ENCODE measurements around the gene LAX1. TPM values are rescaled to one million over a fixed set of nuclear protein-coding genes. Genes with fewer than 3 reads are reported as not detected.
A peak's percentile ranks its signal among the peaks of the same experiment; 100 is the strongest.
"Not testable (repeated sequence)": the region's sequence is repeated elsewhere in the genome, so short reads cannot be mapped to it uniquely, and the experiment has no call there.

Gene LAX1
- total and polyA plus RNA-seq, 10 of the 15 experiments (the other 5 are each of a cell fraction or from before 2014, with no cell fraction given) = 2.1 to 15.0 (median 9.0) TPM

DNA sequence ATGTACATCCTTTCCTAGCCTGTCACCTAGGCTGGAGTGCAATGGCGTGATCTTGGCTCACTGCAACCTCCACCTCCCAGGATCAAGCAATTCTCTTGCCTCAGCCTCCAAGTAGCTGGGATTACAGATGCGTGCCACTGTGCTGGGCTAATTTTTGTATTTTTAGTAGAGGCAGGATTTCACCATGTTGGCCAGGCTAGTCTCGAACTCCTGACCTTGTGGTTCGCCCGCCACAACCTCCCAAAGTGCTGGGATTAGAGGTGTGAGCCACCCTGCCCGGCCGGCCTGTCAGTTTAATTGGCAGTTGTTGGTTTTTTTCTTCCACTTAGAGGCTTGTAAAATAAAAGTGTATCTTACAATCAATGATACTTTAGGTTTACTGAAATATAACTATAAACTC lies 28.6 kb downstream of the LAX1 start:
- WGBS (ENCODE audit: insufficient coverage, insufficient replicate concordance, low lambda C conversion rate, missing lambda C conversion rate) = 76% methylated on average over 7 of the region's 7 CpGs
- ChIA-PET CTCF (interaction anchor here (0.6 to 1.0 kb wide), 2 partner anchors 91 to 372 kb away, joined by 3 read pairs; no protein-coding TSS in a partner anchor), SMC1A (ENCODE audit: uncharacterized antibody, unreplicated experiment) (interaction anchor here (1.1 to 1.7 kb wide), 3 partner anchors 14 to 32 kb away, joined by 3 to 4 read pairs (median 3); partner anchors contain the start of gene LAX1), POLR2A (interaction anchor here (1.2 kb wide), 1 partner anchor 38 kb away, joined by 3 read pairs; no protein-coding TSS in a partner anchor), RAD21 (ENCODE audit: unreplicated experiment) (interaction anchor here (1.6 kb wide), 1 partner anchor 29 kb away, joined by 4 read pairs; the partner anchor contains the start of gene LAX1)
- H4K20me1 ChIP-seq (ENCODE audit: control insufficient read depth, insufficient read depth); H2AFZ ChIP-seq (ENCODE audit: control insufficient read depth, low read depth, low read length); H3K4me3 ChIP-seq; H3K27me3 ChIP-seq (replicated peaks in 1 of 2; ENCODE audit: control insufficient read depth in 2 of 2, insufficient read depth in 2 of 2, low read length in 1 of 2); in situ Hi-C loops (cut with MboI); BruUV-seq (replicated peaks); H3K27ac ChIP-seq (ENCODE audit: control insufficient read depth, insufficient read depth); H3K9me3 ChIP-seq (replicated peaks; ENCODE audit: control insufficient read depth, insufficient read depth, low read length); FAIRE-seq; H3K4me1 ChIP-seq (ENCODE audit: control insufficient read depth, insufficient read depth, low read length); DNase-seq (ENCODE audit: low read depth, low spot score); H3K9ac ChIP-seq (ENCODE audit: control insufficient read depth, insufficient read depth, low read length); intact Hi-C loops (cut with micrococcal nuclease; ENCODE audit: unreplicated experiment); H3K4me2 ChIP-seq (ENCODE audit: control insufficient read depth, insufficient read depth); ATAC-seq: not testable (repeated sequence)
- Histone ChIP-seq H3K36me3 (ENCODE audit: control insufficient read depth in 2 of 2, insufficient read depth in 2 of 2, low read length in 1 of 2) (peaks cover 0 to 10% of the 10 kb centered on the region in 2 experiments; a peak in 2 of 4 replicates), H3K79me2 (ENCODE audit: control insufficient read depth, insufficient read depth, low read length) (peaks cover 30% of the 10 kb centered on the region)

DNA sequence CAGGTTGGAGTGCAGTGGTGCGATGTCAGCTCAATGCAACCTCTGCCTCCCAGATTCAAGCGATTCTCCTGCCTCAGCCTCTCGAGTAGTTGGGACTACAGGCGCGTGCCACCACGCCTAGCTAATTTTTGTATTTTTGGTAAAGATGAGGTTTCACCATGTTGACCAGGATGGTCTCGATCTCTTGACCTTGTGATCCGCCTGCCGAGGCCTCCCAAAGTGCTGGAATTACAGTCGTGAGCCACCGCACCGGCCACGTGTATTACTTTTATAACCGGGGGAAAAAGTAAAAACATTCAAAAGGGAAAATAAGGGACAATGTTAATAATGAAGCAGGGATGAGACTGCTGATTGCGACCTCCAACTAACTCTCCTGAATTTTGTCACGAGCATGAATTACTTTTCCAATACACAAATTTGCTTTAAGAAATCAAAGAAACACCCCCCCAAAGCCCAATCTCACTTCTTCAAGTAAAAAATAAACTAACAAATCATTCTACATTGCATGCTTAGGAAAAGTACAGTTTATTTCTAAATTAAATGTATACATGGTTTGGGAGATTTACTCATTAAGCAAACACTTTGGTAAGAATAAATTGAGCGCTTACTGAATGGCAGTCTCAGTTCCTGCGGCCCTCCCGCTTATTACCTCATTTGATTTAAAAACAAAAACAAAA lies 29.9 kb downstream of the LAX1 start:
- ATAC-seq (no peak), FAIRE-seq (no peak), DNase-seq (ENCODE audit: low read depth, low spot score) (no peak)
- in situ Hi-C loops (cut with MboI) (no loop called here), intact Hi-C loops (cut with micrococcal nuclease; ENCODE audit: unreplicated experiment) (no loop called here)
- H3K4me2 ChIP-seq (ENCODE audit: control insufficient read depth, insufficient read depth) = peak overlapping the region; percentile 31; the same call in 1 of the 2 replicates
- ChIA-PET SMC1A (ENCODE audit: uncharacterized antibody, unreplicated experiment) (interaction anchor here (0.6 to 1.7 kb wide), 4 partner anchors 12 to 44 kb away, joined by 3 to 4 read pairs (median 3); partner anchors contain the start of gene LAX1), RAD21 (ENCODE audit: unreplicated experiment) (interaction anchor here (1.6 kb wide), 1 partner anchor 30 kb away, joined by 4 read pairs; the partner anchor contains the start of gene LAX1), POLR2A (interaction anchor here (0.5 to 0.7 kb wide), 2 partner anchors 23 to 878 kb away, joined by 3 to 4 read pairs; no protein-coding TSS in a partner anchor), CTCF (no interaction called here)
- no peaks in the 10 kb centered on the region for H4K20me1 ChIP-seq (ENCODE audit: control insufficient read depth, insufficient read depth)
- H2AFZ ChIP-seq (ENCODE audit: control insufficient read depth, low read depth, low read length) = peak overlapping the region; percentile 83
- peaks cover 4% of the 10 kb centered on the region; the same call in 1 of the 2 replicates for H3K4me1 ChIP-seq (ENCODE audit: control insufficient read depth, insufficient read depth, low read length)
- H3K27me3 ChIP-seq (replicated peaks in 1 of 2; ENCODE audit: control insufficient read depth in 2 of 2, insufficient read depth in 2 of 2, low read length in 1 of 2) = no peaks in the 10 kb centered on the region
- H3K9me3 ChIP-seq (replicated peaks; ENCODE audit: control insufficient read depth, insufficient read depth, low read length) = no peaks in the 10 kb centered on the region; the same call in 2 of the 3 replicates
- BruUV-seq (replicated peaks) = no TSS peak
- no peak overlapping the region for H3K27ac ChIP-seq (ENCODE audit: control insufficient read depth, insufficient read depth)
- WGBS (ENCODE audit: insufficient coverage, insufficient replicate concordance, low lambda C conversion rate, missing lambda C conversion rate) = 75% methylated on average over 18 of the region's 19 CpGs
- peaks cover 0 to 20% of the 10 kb centered on the region in 2 experiments; a peak in 2 of 4 replicates for H3K36me3 ChIP-seq (ENCODE audit: control insufficient read depth in 2 of 2, insufficient read depth in 2 of 2, low read length in 1 of 2)
- H3K79me2 ChIP-seq (ENCODE audit: control insufficient read depth, insufficient read depth, low read length) = peaks cover 44% of the 10 kb centered on the region
- H3K4me3 ChIP-seq = peak overlapping the region; percentile 52
- TF ChIP-seq SPI1 (IDR thresholded peaks at IDR 0.05; ENCODE audit: borderline replicate concordance, insufficient read depth, low read depth, low read length) = peak; percentile 16; the same call in 1 of the 2 replicates
- TF ChIP-seq, protein P1, sequence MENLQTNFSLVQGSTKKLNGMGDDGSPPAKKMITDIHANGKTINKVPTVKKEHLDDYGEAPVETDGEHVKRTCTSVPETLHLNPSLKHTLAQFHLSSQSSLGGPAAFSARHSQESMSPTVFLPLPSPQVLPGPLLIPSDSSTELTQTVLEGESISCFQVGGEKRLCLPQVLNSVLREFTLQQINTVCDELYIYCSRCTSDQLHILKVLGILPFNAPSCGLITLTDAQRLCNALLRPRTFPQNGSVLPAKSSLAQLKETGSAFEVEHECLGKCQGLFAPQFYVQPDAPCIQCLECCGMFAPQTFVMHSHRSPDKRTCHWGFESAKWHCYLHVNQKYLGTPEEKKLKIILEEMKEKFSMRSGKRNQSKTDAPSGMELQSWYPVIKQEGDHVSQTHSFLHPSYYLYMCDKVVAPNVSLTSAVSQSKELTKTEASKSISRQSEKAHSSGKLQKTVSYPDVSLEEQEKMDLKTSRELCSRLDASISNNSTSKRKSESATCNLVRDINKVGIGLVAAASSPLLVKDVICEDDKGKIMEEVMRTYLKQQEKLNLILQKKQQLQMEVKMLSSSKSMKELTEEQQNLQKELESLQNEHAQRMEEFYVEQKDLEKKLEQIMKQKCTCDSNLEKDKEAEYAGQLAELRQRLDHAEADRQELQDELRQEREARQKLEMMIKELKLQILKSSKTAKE (IDR thresholded peaks at IDR 0.05; ENCODE audit: low read depth, poor library complexity, severe bottlenecking) = peak; percentile 54
- TF ChIP-seq WRNIP1 (IDR thresholded peaks at IDR 0.05; ENCODE audit: borderline replicate concordance, low read depth, low read length) = no peak
- H3K9ac ChIP-seq (ENCODE audit: control insufficient read depth, insufficient read depth, low read length) = peak overlapping the region; percentile 15; the same call in 1 of the 2 replicates

All from GM12878 (cell line).